ENCODE data around the gene PGM2.

PGM2 gene

DNA sequence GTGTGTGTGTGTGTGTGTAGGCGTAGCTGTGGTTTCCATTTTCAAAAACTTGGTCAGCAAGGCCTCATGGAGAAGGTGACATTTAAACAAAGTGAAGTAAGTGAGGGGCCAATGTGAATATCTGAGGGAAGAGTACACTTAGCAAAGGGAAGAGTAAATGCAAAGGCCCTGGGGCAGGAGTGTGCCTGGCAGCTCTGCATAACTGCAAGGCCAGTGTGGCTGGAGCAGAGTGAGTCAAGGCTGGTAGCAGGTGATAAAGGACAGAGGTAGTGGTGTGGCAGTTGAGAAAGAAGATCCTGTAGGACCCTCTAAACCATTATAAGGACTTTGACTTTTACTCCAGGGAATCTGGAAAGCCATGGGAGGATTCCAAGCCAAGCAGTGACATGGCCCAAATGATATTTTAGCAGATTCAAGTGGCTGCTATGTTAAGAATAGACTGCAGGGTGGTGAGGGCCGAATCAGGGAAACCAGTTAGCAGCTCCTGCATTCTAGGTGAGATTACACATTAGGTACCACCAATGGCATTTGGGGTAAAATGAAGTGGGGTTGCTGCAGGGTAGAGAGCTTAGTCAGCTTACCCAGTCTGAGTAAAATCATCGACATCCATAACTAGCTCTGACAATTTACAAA lies 58.5 kb downstream of the PGM2 start:
- H2AFZ ChIP-seq (ENCODE audit: low read length), result no peak overlapping the region
- no peak overlapping the region for H3K27ac ChIP-seq (ENCODE audit: low read length)
- no peaks in the 10 kb centered on the region for H3K36me3 ChIP-seq (replicated peaks; ENCODE audit: insufficient read depth, low read length)
- H3K9ac ChIP-seq (ENCODE audit: low read length), result no peak overlapping the region
- H3K4me3 ChIP-seq (ENCODE audit: low read length), result no peak overlapping the region
- TF ChIP-seq EZH2phosphoT487 (IDR thresholded peaks at IDR 0.05; ENCODE audit: low read length), result no peak
- H3K4me1 ChIP-seq (ENCODE audit: low read length), result no peaks in the 10 kb centered on the region
- H3F3A ChIP-seq (ENCODE audit: insufficient read depth, low read length), result 0 out of 2 replicates have a peak, but pooled peaks cover 7% of the 10 kb centered on the region
- no peak for DNase-seq
- H4K20me1 ChIP-seq (ENCODE audit: insufficient read depth, low read length), result no peaks in the 10 kb centered on the region
- no peaks in the 10 kb centered on the region for H3K9me3 ChIP-seq (replicated peaks; ENCODE audit: insufficient read depth, low read length)
- no peaks in the 10 kb centered on the region for H3K79me2 ChIP-seq (ENCODE audit: low read length)
- no peak overlapping the region for H3K4me2 ChIP-seq (ENCODE audit: low read depth, low read length)
- no peaks in the 10 kb centered on the region for H3K9me2 ChIP-seq (replicated peaks; ENCODE audit: insufficient read depth, low read length)
- H3K27me3 ChIP-seq (replicated peaks; ENCODE audit: insufficient read depth, low read length), result no peaks in the 10 kb centered on the region

GRCh38 chr4:37885496-37885895 lies 59.0 kb downstream of the PGM2 start:
- Histone ChIP-seq H3K36me3 (replicated peaks; ENCODE audit: insufficient read depth, low read length) (no peaks in the 10 kb centered on the region), H3K27me3 (replicated peaks; ENCODE audit: insufficient read depth, low read length) (no peaks in the 10 kb centered on the region), H3K9me3 (replicated peaks; ENCODE audit: insufficient read depth, low read length) (no peaks in the 10 kb centered on the region), H3F3A (ENCODE audit: insufficient read depth, low read length) (0 out of 2 replicates have a peak, but pooled peaks cover 10% of the 10 kb centered on the region), H3K9ac (ENCODE audit: low read length) (no peak overlapping the region), H4K20me1 (ENCODE audit: insufficient read depth, low read length) (no peaks in the 10 kb centered on the region), H2AFZ (ENCODE audit: low read length) (no peak overlapping the region), H3K4me2 (ENCODE audit: low read depth, low read length) (no peak overlapping the region), H3K9me2 (replicated peaks; ENCODE audit: insufficient read depth, low read length) (no peaks in the 10 kb centered on the region), H3K4me3 (ENCODE audit: low read length) (no peak overlapping the region), H3K79me2 (ENCODE audit: low read length) (no peaks in the 10 kb centered on the region), H3K4me1 (ENCODE audit: low read length) (no peaks in the 10 kb centered on the region), H3K27ac (ENCODE audit: low read length) (no peak overlapping the region)
- TF ChIP-seq EZH2 (optimal IDR thresholded peaks at IDR 0.05; ENCODE audit: low read depth, low read length), result no peak
- TF ChIP-seq EZH2phosphoT487 (IDR thresholded peaks at IDR 0.05; ENCODE audit: low read length), result no peak
- TF ChIP-seq, protein P1, sequence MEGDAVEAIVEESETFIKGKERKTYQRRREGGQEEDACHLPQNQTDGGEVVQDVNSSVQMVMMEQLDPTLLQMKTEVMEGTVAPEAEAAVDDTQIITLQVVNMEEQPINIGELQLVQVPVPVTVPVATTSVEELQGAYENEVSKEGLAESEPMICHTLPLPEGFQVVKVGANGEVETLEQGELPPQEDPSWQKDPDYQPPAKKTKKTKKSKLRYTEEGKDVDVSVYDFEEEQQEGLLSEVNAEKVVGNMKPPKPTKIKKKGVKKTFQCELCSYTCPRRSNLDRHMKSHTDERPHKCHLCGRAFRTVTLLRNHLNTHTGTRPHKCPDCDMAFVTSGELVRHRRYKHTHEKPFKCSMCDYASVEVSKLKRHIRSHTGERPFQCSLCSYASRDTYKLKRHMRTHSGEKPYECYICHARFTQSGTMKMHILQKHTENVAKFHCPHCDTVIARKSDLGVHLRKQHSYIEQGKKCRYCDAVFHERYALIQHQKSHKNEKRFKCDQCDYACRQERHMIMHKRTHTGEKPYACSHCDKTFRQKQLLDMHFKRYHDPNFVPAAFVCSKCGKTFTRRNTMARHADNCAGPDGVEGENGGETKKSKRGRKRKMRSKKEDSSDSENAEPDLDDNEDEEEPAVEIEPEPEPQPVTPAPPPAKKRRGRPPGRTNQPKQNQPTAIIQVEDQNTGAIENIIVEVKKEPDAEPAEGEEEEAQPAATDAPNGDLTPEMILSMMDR (IDR thresholded peaks at IDR 0.05; ENCODE audit: low read length), result no peak
- DNase-seq, result no peak

DNA sequence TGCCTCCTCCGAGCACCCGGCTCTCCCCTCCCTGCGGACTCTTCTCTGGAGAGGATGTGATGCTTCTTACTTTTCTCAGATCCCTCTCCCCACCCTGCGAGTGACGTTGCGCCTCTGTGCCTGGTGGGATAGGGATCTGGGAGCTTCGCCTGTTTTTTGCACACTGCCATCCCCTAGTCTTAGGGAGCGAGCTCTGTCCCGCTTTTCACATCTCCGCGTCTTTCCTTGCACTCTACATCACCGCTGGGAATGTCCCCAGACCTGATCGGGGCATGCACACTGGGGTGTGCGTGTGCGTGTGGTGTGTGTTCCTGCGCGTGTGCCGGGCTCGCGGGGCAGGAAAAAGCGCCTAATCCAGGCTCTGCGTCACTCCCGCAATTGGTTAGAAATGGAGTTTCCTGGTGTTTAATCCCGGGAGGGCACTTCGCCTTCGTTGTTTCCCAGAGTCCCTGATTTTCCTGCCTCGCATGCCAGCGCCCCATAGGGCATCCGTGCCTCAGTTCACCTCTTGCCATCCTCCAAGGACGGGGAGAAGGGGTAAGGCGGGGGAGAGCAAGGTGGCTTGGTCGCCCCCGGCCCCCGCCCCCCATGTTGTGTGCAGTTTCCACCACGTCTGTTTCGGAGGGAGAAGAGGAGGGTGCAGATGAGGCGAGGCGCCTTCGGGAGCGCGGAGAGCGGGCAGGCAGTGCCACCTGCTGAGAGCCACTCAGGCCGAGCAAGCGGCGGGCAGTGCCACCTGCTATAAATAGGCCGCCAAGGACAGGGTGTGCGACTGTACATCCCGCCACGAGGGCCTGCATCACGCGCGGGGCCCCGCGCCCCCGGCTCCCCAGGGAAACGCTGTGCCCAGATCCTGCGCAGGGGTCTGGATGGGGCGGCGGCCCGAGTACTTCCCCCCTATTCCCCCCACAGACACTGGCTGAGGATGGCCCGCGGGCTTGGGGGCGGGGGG lies 63.6 kb downstream of the PGM2 start:
- Histone ChIP-seq H3K27ac (ENCODE audit: low read length) (peak overlapping the region; percentile 66; the same call in 1 of the 2 replicates), H3K4me3 (ENCODE audit: low read length) (peak overlapping the region; percentile 65), H3K9ac (ENCODE audit: low read length) (peak overlapping the region; percentile 80), H2AFZ (ENCODE audit: low read length) (peak overlapping the region; percentile 91), H4K20me1 (ENCODE audit: insufficient read depth, low read length) (no peaks in the 10 kb centered on the region), H3K4me2 (ENCODE audit: low read depth, low read length) (peak overlapping the region; percentile 81), H3K9me2 (replicated peaks; ENCODE audit: insufficient read depth, low read length) (no peaks in the 10 kb centered on the region), H3K4me1 (ENCODE audit: low read length) (peaks cover 12% of the 10 kb centered on the region), H3K36me3 (replicated peaks; ENCODE audit: insufficient read depth, low read length) (no peaks in the 10 kb centered on the region), H3K9me3 (replicated peaks; ENCODE audit: insufficient read depth, low read length) (no peaks in the 10 kb centered on the region), H3F3A (ENCODE audit: insufficient read depth, low read length) (peaks cover 21% of the 10 kb centered on the region), H3K79me2 (ENCODE audit: low read length) (peaks cover 32% of the 10 kb centered on the region), H3K27me3 (replicated peaks; ENCODE audit: insufficient read depth, low read length) (no peaks in the 10 kb centered on the region)
- TF ChIP-seq, protein P1 (IDR thresholded peaks at IDR 0.05; ENCODE audit: low read length), result no peak
- TF ChIP-seq EZH2 (optimal IDR thresholded peaks at IDR 0.05; ENCODE audit: low read depth, low read length), result no peak
- no peak for TF ChIP-seq EZH2phosphoT487 (IDR thresholded peaks at IDR 0.05; ENCODE audit: low read length)
- peak; percentile 57 for DNase-seq

All from MM.1S (cell line).